Measurements from ENCODE around the gene DHH. TPM values are rescaled to one million over a fixed set of nuclear protein-coding genes. Genes with fewer than 3 reads are reported as not detected.

Gene DHH
- total RNA-seq, 1 experiment from 2014 or later, result 0.15 TPM

DNA sequence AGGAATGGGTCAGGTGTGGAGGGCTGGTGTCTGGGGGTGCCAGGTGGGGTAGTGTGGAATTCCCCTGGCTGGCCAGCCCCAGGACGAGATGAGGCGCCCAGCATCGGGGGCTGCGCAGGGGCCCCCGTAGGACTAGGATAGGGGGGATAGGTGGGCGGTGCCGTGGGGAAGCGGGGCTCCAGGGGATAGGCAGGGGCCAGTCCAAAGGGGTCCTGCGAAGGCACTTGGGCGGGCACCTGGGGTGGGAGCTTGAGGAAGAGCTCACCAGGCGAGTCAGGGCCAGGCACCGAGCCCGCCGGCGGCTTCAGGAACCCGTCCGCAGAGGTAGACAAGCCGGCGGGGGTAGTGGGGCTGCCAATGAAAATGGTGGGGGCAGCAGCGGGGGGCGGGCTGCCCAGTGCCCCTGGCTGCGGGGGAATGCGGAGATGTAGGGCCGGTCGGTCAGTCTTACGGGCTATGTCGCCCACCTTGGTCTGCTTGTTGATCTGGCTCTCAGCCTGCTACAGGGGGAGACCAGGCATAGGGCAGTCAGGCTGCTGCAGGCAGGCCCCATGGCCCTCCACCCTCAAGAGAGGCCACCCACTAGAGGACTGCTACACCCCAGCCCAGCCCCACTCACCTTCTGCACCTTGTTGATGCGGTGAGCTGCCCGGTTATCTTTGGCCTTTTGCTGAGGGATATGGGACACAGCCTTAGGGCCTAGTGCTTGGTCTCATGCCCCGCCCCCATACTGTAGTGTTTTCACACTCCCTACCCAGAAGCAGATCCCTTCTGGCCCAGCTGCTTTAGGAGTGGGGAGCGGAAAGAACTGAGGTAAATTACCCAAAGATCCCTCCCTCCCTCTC, 53.3 kb downstream of the DHH start (continued):
- TF ChIP-seq, protein P1, sequence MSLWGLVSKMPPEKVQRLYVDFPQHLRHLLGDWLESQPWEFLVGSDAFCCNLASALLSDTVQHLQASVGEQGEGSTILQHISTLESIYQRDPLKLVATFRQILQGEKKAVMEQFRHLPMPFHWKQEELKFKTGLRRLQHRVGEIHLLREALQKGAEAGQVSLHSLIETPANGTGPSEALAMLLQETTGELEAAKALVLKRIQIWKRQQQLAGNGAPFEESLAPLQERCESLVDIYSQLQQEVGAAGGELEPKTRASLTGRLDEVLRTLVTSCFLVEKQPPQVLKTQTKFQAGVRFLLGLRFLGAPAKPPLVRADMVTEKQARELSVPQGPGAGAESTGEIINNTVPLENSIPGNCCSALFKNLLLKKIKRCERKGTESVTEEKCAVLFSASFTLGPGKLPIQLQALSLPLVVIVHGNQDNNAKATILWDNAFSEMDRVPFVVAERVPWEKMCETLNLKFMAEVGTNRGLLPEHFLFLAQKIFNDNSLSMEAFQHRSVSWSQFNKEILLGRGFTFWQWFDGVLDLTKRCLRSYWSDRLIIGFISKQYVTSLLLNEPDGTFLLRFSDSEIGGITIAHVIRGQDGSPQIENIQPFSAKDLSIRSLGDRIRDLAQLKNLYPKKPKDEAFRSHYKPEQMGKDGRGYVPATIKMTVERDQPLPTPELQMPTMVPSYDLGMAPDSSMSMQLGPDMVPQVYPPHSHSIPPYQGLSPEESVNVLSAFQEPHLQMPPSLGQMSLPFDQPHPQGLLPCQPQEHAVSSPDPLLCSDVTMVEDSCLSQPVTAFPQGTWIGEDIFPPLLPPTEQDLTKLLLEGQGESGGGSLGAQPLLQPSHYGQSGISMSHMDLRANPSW (CRISPR knock-in tag; conservative IDR thresholded peaks at IDR 0.05; ENCODE audit: low read depth), result no peak

DNA sequence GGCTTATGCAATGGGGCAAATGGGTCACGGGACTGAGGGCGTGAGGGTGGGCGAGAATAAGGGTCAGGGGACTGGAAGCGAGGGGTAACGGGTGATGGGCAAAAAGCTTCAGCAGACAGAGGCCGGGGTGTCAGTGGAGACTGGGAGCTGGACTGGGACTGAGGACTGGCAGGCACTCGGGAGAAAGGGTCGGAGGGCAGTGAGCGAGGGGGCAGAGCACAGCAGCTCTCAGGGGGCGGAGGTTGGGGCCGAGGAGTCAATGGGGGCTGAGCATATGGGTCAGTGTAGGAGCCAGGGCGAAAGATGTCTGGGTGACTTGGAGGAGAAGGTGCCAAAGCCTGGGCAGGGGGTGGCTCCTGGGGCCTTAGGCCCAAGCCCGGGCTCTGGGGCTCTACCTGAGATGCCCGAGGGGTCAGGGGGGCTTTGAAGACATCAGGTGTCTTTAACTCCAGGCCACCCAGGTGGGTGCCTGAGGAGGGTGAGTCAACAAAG, 54.2 kb downstream of the DHH start:
- Mint-ChIP-seq H3K36me3 (peaks cover 70% of the 10 kb centered on the region), H3K27ac (no peak overlapping the region), H3K4me1 (no peaks in the 10 kb centered on the region), H3K4me3 (no peak overlapping the region), H3K9me3 (no peaks in the 10 kb centered on the region), H3K27me3 (ENCODE audit: low read depth) (no peaks in the 10 kb centered on the region)
- DNase-seq (ENCODE audit: low spot score) (no peak), ATAC-seq (no peak)
- TF ChIP-seq, protein P2, sequence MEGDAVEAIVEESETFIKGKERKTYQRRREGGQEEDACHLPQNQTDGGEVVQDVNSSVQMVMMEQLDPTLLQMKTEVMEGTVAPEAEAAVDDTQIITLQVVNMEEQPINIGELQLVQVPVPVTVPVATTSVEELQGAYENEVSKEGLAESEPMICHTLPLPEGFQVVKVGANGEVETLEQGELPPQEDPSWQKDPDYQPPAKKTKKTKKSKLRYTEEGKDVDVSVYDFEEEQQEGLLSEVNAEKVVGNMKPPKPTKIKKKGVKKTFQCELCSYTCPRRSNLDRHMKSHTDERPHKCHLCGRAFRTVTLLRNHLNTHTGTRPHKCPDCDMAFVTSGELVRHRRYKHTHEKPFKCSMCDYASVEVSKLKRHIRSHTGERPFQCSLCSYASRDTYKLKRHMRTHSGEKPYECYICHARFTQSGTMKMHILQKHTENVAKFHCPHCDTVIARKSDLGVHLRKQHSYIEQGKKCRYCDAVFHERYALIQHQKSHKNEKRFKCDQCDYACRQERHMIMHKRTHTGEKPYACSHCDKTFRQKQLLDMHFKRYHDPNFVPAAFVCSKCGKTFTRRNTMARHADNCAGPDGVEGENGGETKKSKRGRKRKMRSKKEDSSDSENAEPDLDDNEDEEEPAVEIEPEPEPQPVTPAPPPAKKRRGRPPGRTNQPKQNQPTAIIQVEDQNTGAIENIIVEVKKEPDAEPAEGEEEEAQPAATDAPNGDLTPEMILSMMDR (IDR thresholded peaks at IDR 0.05), result no peak
- TF ChIP-seq, protein P3, sequence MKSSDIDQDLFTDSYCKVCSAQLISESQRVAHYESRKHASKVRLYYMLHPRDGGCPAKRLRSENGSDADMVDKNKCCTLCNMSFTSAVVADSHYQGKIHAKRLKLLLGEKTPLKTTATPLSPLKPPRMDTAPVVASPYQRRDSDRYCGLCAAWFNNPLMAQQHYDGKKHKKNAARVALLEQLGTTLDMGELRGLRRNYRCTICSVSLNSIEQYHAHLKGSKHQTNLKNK (CRISPR knock-in tag; IDR thresholded peaks at IDR 0.05), result no peak
- TF ChIP-seq, protein P4, sequence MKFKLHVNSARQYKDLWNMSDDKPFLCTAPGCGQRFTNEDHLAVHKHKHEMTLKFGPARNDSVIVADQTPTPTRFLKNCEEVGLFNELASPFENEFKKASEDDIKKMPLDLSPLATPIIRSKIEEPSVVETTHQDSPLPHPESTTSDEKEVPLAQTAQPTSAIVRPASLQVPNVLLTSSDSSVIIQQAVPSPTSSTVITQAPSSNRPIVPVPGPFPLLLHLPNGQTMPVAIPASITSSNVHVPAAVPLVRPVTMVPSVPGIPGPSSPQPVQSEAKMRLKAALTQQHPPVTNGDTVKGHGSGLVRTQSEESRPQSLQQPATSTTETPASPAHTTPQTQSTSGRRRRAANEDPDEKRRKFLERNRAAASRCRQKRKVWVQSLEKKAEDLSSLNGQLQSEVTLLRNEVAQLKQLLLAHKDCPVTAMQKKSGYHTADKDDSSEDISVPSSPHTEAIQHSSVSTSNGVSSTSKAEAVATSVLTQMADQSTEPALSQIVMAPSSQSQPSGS (CRISPR knock-in tag; IDR thresholded peaks at IDR 0.05; ENCODE audit: borderline replicate concordance, low read depth), result no peak
- TF ChIP-seq NR1H2 (CRISPR knock-in tag; IDR thresholded peaks at IDR 0.05) (no peak), ZNF423 (CRISPR knock-in tag; IDR thresholded peaks at IDR 0.05) (no peak), GABPB1 (CRISPR knock-in tag; IDR thresholded peaks at IDR 0.05) (no peak), IRF2 (CRISPR knock-in tag; IDR thresholded peaks at IDR 0.05; ENCODE audit: borderline replicate concordance, low read depth) (no peak), ESRRA (CRISPR knock-in tag; IDR thresholded peaks at IDR 0.05; ENCODE audit: borderline replicate concordance) (no peak), SMAD4 (CRISPR knock-in tag; IDR thresholded peaks at IDR 0.05) (no peak), NR3C1 (CRISPR knock-in tag; conservative IDR thresholded peaks at IDR 0.05; ENCODE audit: low read depth) (no peak)
- ChIA-PET POLR2A (no interaction called here), CTCF (interaction anchor here (1.1 to 1.8 kb wide), 2 partner anchors 20 to 52 kb away, joined by 5 to 7 read pairs; no protein-coding TSS in a partner anchor)

DNA sequence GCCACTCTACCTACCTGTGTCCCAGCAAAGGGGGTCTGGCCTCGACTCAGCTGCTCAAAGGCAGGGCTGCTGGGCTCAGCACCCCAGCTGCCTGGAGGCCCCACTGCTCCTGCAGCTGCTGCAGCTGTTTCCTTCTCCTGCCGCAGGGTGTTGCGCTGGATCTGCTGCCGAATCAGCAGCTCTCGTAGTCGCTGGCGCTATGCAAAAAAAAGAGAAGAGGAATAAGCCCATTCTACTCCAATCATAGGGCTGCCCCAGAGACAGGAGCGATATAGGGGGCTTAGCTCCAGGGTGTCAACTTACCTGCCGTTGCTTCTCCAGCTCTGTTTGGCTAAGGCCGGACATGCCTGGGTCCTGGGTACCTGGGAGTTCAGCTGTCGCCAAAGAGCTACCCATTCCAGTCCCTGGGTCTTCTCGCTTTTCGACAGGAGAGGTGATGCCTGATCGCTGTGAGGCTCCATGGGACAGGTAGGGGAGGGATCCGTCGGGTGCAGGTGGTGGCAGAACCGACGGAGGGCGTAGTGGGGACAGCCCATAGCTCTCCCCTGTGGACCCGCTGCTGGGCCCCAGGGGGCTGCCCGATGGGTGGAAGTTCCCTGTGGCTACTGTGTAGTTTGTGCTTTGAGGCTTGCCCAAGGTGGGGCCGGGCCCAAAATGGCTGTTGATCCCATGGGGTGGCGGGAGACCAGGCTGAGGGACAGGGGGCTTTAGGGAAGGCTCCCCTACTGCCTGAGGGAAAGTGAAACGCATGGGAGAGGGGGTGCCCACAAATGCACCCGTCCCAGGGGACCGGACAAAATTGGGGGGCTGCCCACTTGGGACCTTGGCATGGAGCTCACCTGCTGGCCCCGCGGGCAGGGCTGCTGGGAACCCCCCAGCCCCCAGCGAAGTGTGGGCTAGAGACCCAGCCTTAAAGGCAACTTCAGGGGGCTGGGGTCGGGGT, 54.9 kb downstream of the DHH start:
- Mint-ChIP-seq H3K9me3 (no peaks in the 10 kb centered on the region), H3K27ac (no peak overlapping the region), H3K4me1 (no peaks in the 10 kb centered on the region), H3K4me3 (no peak overlapping the region), H3K27me3 (ENCODE audit: low read depth) (no peaks in the 10 kb centered on the region), H3K36me3 (peaks cover 71% of the 10 kb centered on the region)
- ATAC-seq (no peak), DNase-seq (ENCODE audit: low spot score) (no peak)
- no peak for TF ChIP-seq FOXP1 (CRISPR knock-in tag; IDR thresholded peaks at IDR 0.05; ENCODE audit: borderline replicate concordance)
- TF ChIP-seq ZNF416 (CRISPR knock-in tag; IDR thresholded peaks at IDR 0.05), result no peak
- TF ChIP-seq ETV6 (CRISPR knock-in tag; IDR thresholded peaks at IDR 0.05), result no peak
- TF ChIP-seq ZNF263 (CRISPR knock-in tag; IDR thresholded peaks at IDR 0.05; ENCODE audit: low read depth), result no peak
- TF ChIP-seq MXD4 (CRISPR knock-in tag; IDR thresholded peaks at IDR 0.05; ENCODE audit: borderline replicate concordance), result no peak
- no peak for TF ChIP-seq TEAD1 (CRISPR knock-in tag; IDR thresholded peaks at IDR 0.05)
- TF ChIP-seq IRF2 (CRISPR knock-in tag; IDR thresholded peaks at IDR 0.05; ENCODE audit: borderline replicate concordance, low read depth), result no peak
- POLR2A ChIA-PET, result no interaction called here
- CTCF ChIA-PET, result interaction anchor here (0.9 to 1.8 kb wide), 5 partner anchors 19 to 52 kb away, joined by 4 to 7 read pairs (median 5); no protein-coding TSS in a partner anchor
